Mammary epithelial cell (primary cell): ENCODE data around the gene UBE2J2.

Experiments
- EZH2 ChIP-seq: IDR thresholded peaks from 2 replicates; pipeline ENCODE4 v1.6.1; 2012; ENCODE audit warnings: low read length, inconsistent platforms, borderline replicate concordance
- TF ChIP-seq, protein P1 (sequence below), 2 donors: IDR thresholded peaks in 1 of 2; conservative IDR thresholded peaks in 1 of 2; 2 replicates each; pipeline ENCODE4 v1.5.1; 2011 to 2012; ENCODE audit warnings: inconsistent platforms in 2 of 2, low read length in 2 of 2, mild to moderate bottlenecking in 2 of 2, control low read depth in 1 of 2, low read depth in 1 of 2; ENCODE audit not compliant: insufficient read depth in 1 of 2; ENCODE audit errors: extremely low read depth in 1 of 2

DNA sequence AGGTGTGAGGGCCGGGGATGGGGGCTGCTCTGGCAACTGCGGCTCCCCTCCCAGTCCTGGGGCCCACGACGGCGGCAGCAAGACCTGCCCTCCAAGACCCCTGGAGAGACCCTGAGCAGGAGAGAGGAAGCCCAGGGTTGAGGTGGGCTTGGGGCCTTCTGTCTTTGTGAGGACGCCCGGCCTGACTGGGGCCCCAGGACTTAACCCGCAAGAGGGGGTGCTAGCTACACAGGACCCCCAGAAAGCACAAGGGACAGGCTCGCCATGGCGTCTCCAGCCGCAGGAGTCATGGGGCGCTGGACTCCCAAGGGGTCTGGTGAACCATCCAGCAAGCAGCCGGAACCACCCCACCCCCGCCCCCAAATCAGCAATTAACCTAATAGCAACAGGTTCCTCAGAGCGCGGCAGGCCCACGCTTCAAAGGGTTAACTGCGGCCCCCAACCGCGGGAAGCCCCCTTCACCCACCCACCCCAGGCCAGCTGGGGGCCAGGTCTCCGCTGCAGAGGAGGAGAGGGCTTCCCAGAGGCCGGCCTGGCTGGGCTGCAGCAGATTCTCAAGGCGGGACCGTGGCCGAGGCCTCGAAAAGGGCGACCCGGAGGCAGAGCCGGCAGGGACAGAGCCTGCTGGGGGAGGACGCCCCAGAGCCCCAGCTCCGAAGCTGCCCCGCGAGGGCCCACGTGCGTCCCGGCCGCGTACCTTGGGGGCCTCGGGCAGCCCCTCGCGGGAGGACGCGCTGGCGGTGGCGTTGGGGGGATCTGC is 27.7 kb downstream of the UBE2J2 start:
- TF ChIP-seq, protein P1, sequence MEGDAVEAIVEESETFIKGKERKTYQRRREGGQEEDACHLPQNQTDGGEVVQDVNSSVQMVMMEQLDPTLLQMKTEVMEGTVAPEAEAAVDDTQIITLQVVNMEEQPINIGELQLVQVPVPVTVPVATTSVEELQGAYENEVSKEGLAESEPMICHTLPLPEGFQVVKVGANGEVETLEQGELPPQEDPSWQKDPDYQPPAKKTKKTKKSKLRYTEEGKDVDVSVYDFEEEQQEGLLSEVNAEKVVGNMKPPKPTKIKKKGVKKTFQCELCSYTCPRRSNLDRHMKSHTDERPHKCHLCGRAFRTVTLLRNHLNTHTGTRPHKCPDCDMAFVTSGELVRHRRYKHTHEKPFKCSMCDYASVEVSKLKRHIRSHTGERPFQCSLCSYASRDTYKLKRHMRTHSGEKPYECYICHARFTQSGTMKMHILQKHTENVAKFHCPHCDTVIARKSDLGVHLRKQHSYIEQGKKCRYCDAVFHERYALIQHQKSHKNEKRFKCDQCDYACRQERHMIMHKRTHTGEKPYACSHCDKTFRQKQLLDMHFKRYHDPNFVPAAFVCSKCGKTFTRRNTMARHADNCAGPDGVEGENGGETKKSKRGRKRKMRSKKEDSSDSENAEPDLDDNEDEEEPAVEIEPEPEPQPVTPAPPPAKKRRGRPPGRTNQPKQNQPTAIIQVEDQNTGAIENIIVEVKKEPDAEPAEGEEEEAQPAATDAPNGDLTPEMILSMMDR (conservative IDR thresholded peaks at IDR 0.05 in 1 of 2, IDR thresholded peaks at IDR 0.05 in 1 of 2; ENCODE audit: extremely low read depth in 1 of 2, insufficient read depth in 1 of 2, low read depth in 1 of 2, low read length in 2 of 2), result no peak
- TF ChIP-seq EZH2, result no peak
